GM12873 (cell line): Measurements from ENCODE around the gene YJU2.
A peak's percentile ranks its signal among the peaks of the same experiment; 100 is the strongest.

Experiments used
- CTCF ChIP-seq: IDR thresholded peaks from 2 replicates; pipeline ENCODE4 v1.5.1; 2012; ENCODE audit warnings: low read depth, mild to moderate bottlenecking, moderate library complexity, low read length, control low read depth; ENCODE audit not compliant: insufficient read depth; ENCODE audit errors: missing control alignments

The YJU2 gene

DNA sequence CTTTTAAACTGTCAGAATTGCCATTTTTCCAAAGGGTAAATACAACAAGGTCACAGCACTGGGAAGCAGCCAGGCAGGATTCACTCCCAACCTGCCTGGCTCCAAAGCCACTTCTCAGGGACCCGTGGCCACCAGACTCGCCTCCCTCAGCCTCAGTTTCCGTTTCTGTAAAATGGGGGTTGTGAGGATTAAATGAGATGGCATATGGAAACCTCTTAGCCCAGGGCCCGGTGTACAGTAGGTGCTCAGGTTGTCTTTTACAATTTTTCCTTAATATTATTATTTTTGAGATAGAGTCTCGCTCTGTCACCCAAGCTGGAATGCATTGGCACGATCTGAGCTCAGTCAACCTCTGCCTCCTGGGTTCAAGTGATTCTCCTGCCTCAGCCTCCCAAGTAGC is 10.1 kb downstream of the YJU2 start:
- no peak for TF ChIP-seq CTCF

- TF ChIP-seq CTCF = no peak
Observed at GRCh38 chr19:4258181-4258580, 11.3 kb downstream of the YJU2 start.

DNA sequence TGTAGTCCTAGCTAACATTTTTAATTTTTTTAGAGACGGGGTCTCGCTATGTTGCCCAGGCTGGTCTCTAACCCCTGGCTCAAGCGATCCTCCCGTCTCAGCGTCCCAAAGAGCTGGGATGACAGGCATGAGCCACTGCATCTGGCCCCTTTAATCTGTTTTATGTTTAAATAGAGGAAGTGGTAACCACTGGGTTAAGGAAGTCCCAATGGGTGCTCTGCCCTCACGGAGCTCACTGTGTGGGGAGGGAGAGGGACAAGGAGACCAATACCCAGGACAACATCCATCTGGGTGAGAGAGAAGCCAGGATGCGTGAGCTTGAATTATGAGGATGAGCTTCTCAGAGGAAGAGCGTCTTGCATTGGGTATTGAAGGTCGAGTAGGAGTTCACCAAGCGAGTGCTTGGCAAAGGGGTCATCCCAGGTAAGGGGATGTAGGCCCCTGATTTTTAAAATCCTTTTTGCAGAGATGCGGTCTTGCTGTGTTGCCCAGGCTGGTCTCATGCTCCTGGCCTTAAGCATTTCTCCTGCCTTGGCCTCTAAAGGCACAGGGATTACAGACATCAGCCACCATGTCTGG is 13.8 kb downstream of the YJU2 start:
- no peak for TF ChIP-seq CTCF

- no peak for TF ChIP-seq CTCF
Observed at GRCh38 chr19:4264812-4265211, 17.9 kb downstream of the YJU2 start.

GRCh38 chr19:4266253-4267000 is 19.5 kb downstream of the YJU2 start:
- TF ChIP-seq CTCF = no peak

DNA sequence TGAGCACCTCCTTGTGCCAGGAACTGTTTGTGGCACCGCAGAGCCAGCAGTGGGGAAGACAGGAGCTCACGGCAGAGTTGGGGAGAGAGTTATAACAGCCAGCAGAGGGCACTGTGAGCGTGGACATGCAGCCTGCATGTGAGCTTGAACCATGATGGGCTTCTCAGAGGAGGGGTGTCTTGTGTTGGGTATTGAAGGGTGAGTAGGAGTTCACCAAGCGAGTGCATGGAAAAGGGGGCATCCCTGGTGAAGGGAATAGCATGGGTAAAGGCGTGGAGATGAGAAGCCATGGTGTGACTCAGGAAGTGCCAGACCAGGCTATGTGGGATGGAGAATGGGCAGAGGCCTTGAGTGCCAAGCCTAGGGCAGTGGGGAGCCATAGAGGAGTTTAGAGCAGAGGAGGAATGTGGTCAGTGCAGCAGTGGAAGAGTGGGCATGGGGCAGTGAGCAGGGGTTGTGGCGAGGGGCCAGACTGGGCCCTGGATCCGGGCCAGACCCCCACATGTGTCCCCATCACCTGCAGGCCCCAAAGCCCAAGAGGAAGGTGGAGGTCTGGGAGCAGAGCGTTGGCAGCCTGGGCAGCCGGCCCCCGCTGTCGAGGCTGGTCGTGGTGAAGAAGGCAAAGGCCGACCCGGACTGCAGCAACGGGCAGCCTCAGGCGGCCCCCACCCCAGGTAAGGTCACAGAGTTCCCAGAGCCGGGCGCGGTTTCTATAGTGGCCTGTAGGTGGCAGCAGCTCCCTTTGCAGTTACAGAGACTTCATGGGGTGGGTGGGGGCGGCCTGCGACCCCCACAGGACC is 20.4 kb downstream of the YJU2 start:
- TF ChIP-seq CTCF = peak; percentile 78

DNA sequence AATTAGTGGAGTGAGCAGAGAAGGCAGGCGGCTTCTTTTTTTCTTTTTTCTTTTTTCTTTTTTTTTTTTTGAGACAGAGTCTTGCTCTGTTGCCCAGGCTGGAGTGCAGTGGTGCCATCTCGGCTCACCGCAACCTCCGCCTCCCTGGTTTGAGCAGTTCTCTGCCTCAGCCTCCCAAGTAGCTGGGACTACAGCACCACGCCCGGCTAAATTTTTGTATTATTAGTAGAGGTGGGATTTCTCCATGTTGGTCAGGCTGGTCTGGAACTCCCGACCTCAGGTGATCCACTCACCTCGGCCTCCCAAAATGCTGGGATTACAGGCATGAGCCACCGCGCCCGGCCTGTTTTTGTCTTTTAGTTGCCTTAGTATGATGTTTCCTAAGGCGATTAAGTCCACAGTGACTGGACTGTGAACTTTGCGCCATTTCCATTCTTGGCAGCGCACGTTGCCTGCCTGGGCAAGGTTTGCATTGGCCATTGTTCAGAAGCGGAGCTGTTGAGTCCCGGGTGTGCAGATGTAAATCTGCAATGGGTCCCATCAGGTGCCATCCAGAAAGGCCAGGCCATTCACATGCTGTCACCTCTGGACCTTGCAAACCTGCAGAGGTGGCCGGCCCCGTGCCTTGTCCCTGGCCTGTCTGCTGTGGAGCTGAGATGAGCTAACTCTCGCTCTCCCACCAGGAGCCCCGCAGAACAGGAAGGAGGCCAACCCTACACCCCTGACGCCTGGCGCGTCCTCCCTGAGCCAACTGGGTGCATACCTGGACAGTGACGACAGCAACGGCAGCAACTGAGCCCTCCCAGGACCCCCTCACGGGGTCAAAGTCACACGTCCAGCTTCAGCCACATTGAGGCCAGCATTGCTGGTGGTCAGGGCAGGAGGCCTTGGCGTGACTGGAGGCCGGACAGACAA is 21.3 kb downstream of the YJU2 start:
- TF ChIP-seq CTCF = no peak
